NCI-H1092 treated with DMSO at 0.1 percent for 48 hours (cell line): Measurements from ENCODE around the gene SPRYD3.
"Not testable (repeated sequence)": the region's sequence is repeated elsewhere in the genome, so short reads cannot be mapped to it uniquely, and the experiment has no call there.

Source experiments
- DNase-seq: peaks from one replicate; lab custom pipeline; 2025; lab: John Stamatoyannopoulos, UW

Gene SPRYD3

GRCh38 chr12:53051058-53051880 is 27.9 kb downstream of the SPRYD3 start:
- DNase-seq: peak; percentile 9

GRCh38 chr12:53050426-53051057 is 28.6 kb downstream of the SPRYD3 start:
- DNase-seq: no peak

- peak; percentile 17 for DNase-seq
Observed at GRCh38 chr12:53049571-53050318, 29.4 kb downstream of the SPRYD3 start, which contains the start of gene TNS2. Gene TNS2 (plus strand): TSS chr12:53050065. CDS start chr12:53050186, 121 bp downstream.

GRCh38 chr12:53048780-53049401 is 30.3 kb downstream of the SPRYD3 start:
- no peak for DNase-seq

GRCh38 chr12:53048033-53048779 is 31.0 kb downstream of the SPRYD3 start:
- DNase-seq: peak; percentile 6

GRCh38 chr12:53047221-53048032 is 31.8 kb downstream of the SPRYD3 start:
- peak; percentile 54 for DNase-seq

- peak; percentile 54 for DNase-seq
Observed at GRCh38 chr12:53046655-53047220, 32.5 kb downstream of the SPRYD3 start.

- DNase-seq: no peak
Observed at GRCh38 chr12:53045696-53046045, 33.5 kb downstream of the SPRYD3 start.

GRCh38 chr12:53044896-53045695 is 34.1 kb downstream of the SPRYD3 start:
- DNase-seq: no peak

GRCh38 chr12:53044052-53044581 is 35.1 kb downstream of the SPRYD3 start:
- no peak for DNase-seq

GRCh38 chr12:53042607-53043454 is 36.4 kb downstream of the SPRYD3 start:
- no peak for DNase-seq

- DNase-seq: no peak
Observed at GRCh38 chr12:53039851-53040250, 39.3 kb downstream of the SPRYD3 start.

- DNase-seq: no peak
Observed at GRCh38 chr12:53036802-53037201, 42.4 kb downstream of the SPRYD3 start.

- no peak for DNase-seq
Observed at GRCh38 chr12:53034459-53034858, 44.7 kb downstream of the SPRYD3 start.

- not testable (repeated sequence) for DNase-seq
Observed at GRCh38 chr12:53033832-53034231, 45.4 kb downstream of the SPRYD3 start.

GRCh38 chr12:53031616-53032015 is 47.6 kb downstream of the SPRYD3 start:
- DNase-seq: no peak

- not testable (repeated sequence) for DNase-seq
Observed at GRCh38 chr12:53027014-53027413, 52.2 kb downstream of the SPRYD3 start.

- no peak for DNase-seq
Observed at GRCh38 chr12:53025250-53025649, 53.9 kb downstream of the SPRYD3 start.
